COR-L47 (cell line): ENCODE results near the gene TBC1D22A.

Source experiments
- DNase-seq: peaks from one replicate; lab custom pipeline; 2025; lab: John Stamatoyannopoulos, UW

TBC1D22A gene

DNA sequence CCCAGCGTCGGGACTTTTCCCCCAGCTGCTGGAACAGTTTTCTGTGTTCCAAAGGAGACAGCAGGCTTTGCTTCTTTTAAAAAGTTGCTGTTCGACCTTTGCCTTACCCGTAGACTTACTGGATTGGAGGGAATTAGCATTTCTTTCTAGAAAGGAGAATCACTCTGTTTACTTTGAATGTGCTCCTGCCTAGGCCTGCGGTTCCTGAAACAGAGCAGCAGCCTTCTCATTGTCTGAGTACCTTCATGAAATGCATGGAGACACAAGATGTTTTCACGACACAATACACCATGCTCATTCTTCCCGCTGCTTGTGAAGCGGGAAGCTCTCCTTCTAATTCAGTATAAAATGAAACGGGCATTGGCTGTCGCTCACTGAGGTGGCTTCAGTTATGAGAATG, 196.2 kb downstream of the TBC1D22A start:
- no peak for DNase-seq

GRCh38 chr22:46959369-46959768, 196.9 kb downstream of the TBC1D22A start:
- DNase-seq: no peak

DNA sequence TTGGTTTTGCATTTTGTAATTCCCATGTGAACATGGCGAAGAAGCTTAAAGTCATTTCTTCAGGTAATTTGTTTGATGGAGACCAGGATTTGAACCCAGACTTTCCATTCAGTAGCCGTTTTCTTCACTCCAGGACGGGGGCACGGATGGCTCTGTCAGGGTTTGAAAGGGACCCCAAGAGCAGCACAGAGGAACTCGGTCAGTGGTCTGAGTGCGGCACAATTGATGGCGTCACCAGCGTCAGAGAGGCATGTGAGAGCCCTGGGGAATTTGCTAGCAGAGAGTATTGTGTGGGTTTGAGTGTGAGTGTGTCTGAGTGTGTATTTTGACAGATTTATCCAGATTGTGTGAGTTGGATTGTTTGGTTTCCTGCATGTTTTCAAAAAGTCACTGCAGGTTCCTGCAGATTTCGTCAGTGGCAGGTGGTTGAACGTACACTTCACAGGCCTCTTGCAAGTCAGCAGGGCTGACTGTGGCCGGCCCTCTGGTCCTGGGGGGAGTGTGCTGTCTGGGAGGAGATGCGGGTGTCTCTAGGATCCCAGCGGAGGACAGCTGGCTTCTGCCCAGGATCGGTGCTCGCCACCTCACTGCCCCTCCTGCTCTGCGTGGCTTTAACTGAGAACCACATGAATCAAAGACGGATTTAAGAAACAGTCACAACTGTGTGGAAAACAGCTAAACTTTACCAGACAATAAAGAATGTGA, 199.3 kb downstream of the TBC1D22A start:
- no peak for DNase-seq

DNA sequence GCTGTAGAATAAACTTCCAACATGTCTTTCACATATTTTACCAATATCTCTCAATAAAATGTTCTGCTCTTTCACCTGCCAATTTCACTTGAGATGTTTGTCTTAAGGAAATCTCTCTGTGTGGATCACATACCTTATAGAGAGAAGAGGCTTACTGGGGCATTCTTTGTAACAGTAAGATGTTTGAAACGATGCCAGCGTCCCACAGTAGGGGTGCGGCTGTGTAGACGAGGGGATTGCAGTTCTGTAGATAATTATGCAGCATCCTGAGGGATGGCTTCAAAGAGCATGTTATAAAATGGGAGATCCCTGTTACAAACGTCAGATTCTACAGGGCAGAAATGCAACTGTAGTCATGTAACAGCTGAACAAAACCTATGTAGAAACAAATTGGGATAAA, 200.0 kb downstream of the TBC1D22A start:
- DNase-seq: peak; percentile 25

GRCh38 chr22:46963672-46964545, 201.5 kb downstream of the TBC1D22A start:
- peak; percentile 89 for DNase-seq

- no peak for DNase-seq
Observed at GRCh38 chr22:46964773-46965550, 202.5 kb downstream of the TBC1D22A start.

GRCh38 chr22:46965555-46966494, 203.4 kb downstream of the TBC1D22A start:
- no peak for DNase-seq

GRCh38 chr22:46966495-46966845, 204.0 kb downstream of the TBC1D22A start:
- no peak for DNase-seq

DNA sequence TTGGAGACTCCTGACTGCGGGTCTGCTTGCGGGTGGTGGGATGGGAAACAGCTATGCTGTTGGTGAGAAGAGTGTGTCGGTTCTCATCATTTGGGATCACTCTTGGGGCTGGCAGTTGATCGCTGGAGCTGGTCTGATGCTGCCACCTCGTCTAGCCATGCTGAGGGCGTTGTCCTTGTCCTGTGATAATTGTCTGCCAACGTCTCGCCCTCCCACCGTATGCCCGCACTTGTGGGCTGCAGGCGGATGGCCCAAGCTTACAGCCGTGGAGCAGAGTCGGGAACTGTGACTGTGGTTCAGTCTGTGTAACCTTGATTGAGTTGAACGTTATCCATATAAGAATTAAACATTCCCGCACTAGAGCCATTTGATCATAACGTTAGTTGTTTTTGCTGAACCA, 204.4 kb downstream of the TBC1D22A start:
- no peak for DNase-seq

- DNase-seq: no peak
Observed at GRCh38 chr22:46967445-46968358, 205.3 kb downstream of the TBC1D22A start.

- no peak for DNase-seq
Observed at GRCh38 chr22:46968359-46968740, 205.9 kb downstream of the TBC1D22A start.

- no peak for DNase-seq
Observed at GRCh38 chr22:46968848-46969247, 206.4 kb downstream of the TBC1D22A start.

- no peak for DNase-seq
Observed at GRCh38 chr22:46969491-46969890, 207.0 kb downstream of the TBC1D22A start.

- no peak for DNase-seq
Observed at GRCh38 chr22:46969961-46970360, 207.5 kb downstream of the TBC1D22A start.

DNA sequence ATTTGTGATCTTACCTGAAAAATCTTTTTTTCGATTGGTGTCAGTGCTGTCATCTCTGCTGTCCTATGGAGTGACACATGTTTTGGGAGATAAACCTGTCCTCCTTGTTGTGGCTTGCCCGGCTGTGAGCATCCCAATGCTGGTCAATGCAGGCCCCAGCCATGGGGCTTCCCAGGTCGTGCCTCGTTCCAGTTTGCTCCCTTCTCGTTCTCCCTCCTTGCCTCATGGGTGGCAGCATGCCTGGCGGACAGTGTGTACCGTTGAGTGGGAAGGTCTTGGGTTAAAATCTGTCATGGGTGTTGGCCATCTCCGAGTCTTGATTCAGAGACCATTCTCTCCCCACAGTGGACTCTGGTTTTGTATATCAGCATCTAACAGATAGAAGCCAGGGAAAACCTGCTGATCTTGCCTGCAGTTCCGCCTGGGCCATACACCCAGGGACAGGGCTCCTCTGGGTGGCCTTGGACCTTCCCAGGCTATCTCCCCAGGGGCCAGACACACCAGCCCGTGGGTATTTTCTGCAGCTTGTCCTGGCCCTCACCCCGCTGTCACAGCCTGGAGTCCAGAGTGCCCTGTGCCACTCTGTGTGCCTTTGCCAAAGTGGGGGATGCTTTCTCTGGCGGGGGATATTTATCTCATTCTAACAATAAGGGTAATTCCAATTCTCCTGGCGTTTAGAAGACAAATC, 208.1 kb downstream of the TBC1D22A start:
- no peak for DNase-seq

DNA sequence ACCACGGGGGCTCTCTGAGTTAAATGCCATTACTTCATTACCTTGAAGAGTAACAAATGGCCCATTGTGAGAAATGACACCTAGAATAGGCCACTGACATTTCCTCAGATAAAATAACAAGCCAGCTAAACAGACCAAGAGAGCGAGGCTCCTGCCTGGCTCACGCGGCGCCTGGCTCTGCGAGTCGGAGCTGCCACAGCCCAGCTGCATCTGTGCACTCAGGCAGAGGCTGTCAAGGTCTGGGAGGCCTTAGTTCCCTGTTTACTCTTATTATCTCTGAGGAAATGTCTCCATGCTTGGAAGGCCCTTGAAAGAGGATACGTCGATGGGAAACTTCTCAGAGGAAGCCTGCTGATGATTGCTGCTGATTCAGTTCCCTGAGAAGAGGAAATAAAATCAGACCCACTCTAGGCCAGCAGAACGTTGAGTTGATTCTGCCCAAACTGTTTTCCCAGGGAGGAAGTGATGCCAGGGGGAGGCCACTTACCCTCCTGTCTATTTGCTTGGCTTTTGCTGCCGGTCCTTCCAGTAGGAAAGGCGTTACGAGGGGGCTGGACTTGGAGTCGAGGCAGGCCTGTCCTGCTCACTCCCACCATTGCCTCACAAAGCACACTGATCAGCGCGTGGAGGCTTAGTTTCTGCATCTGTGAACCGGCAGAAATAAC, 208.8 kb downstream of the TBC1D22A start:
- DNase-seq: peak; percentile 39

DNA sequence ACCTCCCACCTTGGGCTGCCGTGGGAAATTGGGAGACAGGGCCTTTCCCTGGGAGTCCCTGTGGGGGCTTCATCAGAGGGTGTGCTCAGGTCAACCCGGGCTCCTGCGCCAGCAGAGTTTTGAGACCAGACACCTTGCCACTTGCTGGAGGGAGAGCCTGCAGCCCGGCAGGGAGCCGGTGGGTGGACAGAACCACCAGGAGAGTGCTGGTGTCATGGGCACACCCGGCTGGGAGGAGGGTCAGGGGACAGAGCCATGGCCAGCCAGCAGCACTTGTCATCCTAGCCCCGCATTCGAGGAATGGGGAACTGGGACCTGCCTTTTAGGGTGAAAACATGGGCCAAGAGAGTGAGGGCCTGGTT, 209.3 kb downstream of the TBC1D22A start:
- DNase-seq: no peak

DNA sequence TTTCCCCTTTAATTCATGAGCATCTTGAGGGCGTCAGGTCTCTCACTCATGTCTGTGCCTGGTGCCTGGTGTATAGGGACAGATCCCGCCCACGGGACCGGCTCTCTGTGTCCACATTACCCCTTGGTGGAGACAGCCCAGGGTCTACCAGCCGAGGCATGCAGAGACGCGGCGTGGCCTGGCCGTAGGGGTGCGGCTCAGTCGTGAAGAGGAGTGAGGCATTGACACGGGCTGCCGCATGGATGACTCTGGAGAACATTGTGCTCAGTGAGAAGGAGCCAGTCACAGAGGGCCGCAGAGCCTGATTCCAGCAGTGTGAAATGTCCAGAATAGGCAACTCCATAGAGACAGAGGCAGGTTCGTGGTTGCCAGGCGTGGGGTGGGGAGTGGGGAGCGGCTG, 209.8 kb downstream of the TBC1D22A start:
- DNase-seq: no peak
